NCI-H460 (cell line): ENCODE measurements around the gene RGS9. TPM values are rescaled to one million over a fixed set of nuclear protein-coding genes. Genes with fewer than 3 reads are reported as not detected.
A peak's percentile ranks its signal among the peaks of the same experiment; 100 is the strongest.
"Not testable (repeated sequence)": the region's sequence is repeated elsewhere in the genome, so short reads cannot be mapped to it uniquely, and the experiment has no call there.

Source experiments
- DNase-seq: peaks from one replicate; pipeline ENCODE4 v3.0.0-alpha.2; 2016; ENCODE audit warnings: low read depth; ENCODE audit errors: extremely low read depth
- total RNA-seq: library from RNA; depleted of rRNA; stranded (reverse); fragments of >200 nt; shearing (Covaris generic); gene quantifications from 2 replicates; pipeline ENCODE4 v1.2.3, GENCODE V29; 2014

RGS9 gene
- total RNA-seq, 1 experiment from 2014 or later: 5.8 TPM

GRCh38 chr17:65177901-65178300 is 40.7 kb downstream of the RGS9 start:
- DNase-seq: no peak

- not testable (repeated sequence) for DNase-seq
These were observed 43.1 kb downstream of the RGS9 start for GRCh38 chr17:65180276-65180675.

GRCh38 chr17:65180752-65181236 is 43.6 kb downstream of the RGS9 start:
- not testable (repeated sequence) for DNase-seq

- DNase-seq: no peak
These were observed 44.3 kb downstream of the RGS9 start for GRCh38 chr17:65181237-65182061.

- DNase-seq: no peak
These were observed 45.1 kb downstream of the RGS9 start for GRCh38 chr17:65182233-65182632.

- DNase-seq: peak; percentile 67
These were observed 46.6 kb downstream of the RGS9 start for GRCh38 chr17:65183736-65184135.

GRCh38 chr17:65184235-65184959 is 47.2 kb downstream of the RGS9 start:
- DNase-seq: no peak

- no peak for DNase-seq
These were observed 47.9 kb downstream of the RGS9 start for GRCh38 chr17:65185062-65185461.

- no peak for DNase-seq
These were observed 48.7 kb downstream of the RGS9 start for GRCh38 chr17:65185668-65186382.

- DNase-seq: no peak
These were observed 53.4 kb downstream of the RGS9 start for GRCh38 chr17:65190467-65191097.

GRCh38 chr17:65191811-65192740 is 54.9 kb downstream of the RGS9 start:
- no peak for DNase-seq

- peak; percentile 43 for DNase-seq
These were observed 56.1 kb downstream of the RGS9 start for GRCh38 chr17:65193305-65193704.

- DNase-seq: peak; percentile 69
These were observed 56.6 kb downstream of the RGS9 start for GRCh38 chr17:65193716-65194293.

- DNase-seq: no peak
These were observed 57.6 kb downstream of the RGS9 start for GRCh38 chr17:65194670-65195334.

- no peak for DNase-seq
These were observed 58.5 kb downstream of the RGS9 start for GRCh38 chr17:65195716-65196115.

GRCh38 chr17:65196617-65197016 is 59.4 kb downstream of the RGS9 start:
- DNase-seq: no peak

- DNase-seq: no peak
These were observed 60.0 kb downstream of the RGS9 start for GRCh38 chr17:65197201-65197600.

GRCh38 chr17:65198653-65199382 is 61.6 kb downstream of the RGS9 start:
- DNase-seq: peak; percentile 55
